Adrenal gland (tissue), 12 donors: Measurements from ENCODE around the gene ZNF420. TPM values are rescaled to one million over a fixed set of nuclear protein-coding genes. Genes with fewer than 3 reads are reported as not detected.

Experiments
- DNase-seq, 7 donors: peaks; one replicate each; pipeline ENCODE4 v3.0.0-alpha.2; 2019 to 2020
- H3K27ac ChIP-seq, 5 donors: fragments of 200-600 bp; sonication (generic) in 4 of 5; 1 replicate in 3 of 5; 2 replicates in 2 of 5; pipeline versions ENCODE4 v1.5.1 to v1.8.0; 2016 to 2020; ENCODE audit warnings: mild to moderate bottlenecking in 1 of 5
- H3K27me3 ChIP-seq: fragments of 200-600 bp; 2 replicates; pipeline ENCODE4 v1.8.0; 2021
- H3K36me3 ChIP-seq, 2 donors: fragments of 200-600 bp; replicated peaks in 1 of 2; 1 replicate in 1 of 2; 2 replicates in 1 of 2; pipeline versions ENCODE4 v1.5.1 to v1.8.0; 2018 to 2022
- H3K4me1 ChIP-seq, 2 donors: fragments of 200-600 bp; replicated peaks in 1 of 2; 1 replicate in 1 of 2; 2 replicates in 1 of 2; pipeline versions ENCODE4 v1.5.1 to v1.8.0; 2018 to 2021
- H3K4me3 ChIP-seq, 4 donors: fragments of 200-600 bp; sonication (generic) in 3 of 4; one replicate each; pipeline ENCODE4 v1.5.1; 2016 to 2018
- H3K9me3 ChIP-seq, 3 donors: fragments of 200-600 bp; sonication (generic) in 1 of 3; replicated peaks in 1 of 3; 1 replicate in 2 of 3; 2 replicates in 1 of 3; pipeline versions ENCODE4 v1.5.1 to v1.8.0; 2016 to 2021
- CTCF ChIP-seq, 6 experiments: fragments of 450-650 bp in 4 of 6; fragments of 200-600 bp in 2 of 6; sonication (generic) in 1 of 6; IDR thresholded peaks; 1 replicate in 5 of 6; 2 replicates in 1 of 6; pipeline versions ENCODE4 v1.5.1 to v1.8.0; 2016 to 2021; ENCODE audit warnings: antibody characterized with exemption in 6 of 6, mild to moderate bottlenecking in 2 of 6, moderate library complexity in 1 of 6
- POLR2A ChIP-seq, 2 donors: fragments of 450-650 bp; IDR thresholded peaks; one replicate each; pipeline ENCODE4 v1.6.1; 2017; ENCODE audit warnings: antibody characterized with exemption in 2 of 2, mild to moderate bottlenecking in 2 of 2, moderate library complexity in 1 of 2
- WGBS, 4 donors: extraction: QIAGEN DNeasy Blood & Tissue Kit in 2 of 4; methylation state at CpG; one replicate each; pipeline versions ENCODE4 v1.1.5 to v1.1.7; 2013 to 2017; 5-methylcytosine and 5-hydroxymethylcytosine counted together
- intact Hi-C, 2 donors: fragments of 100-400 bp; cut with DNase I; formaldehyde crosslinking; loops; one replicate each; pipeline versions ENCODE4 v1.14.1 to v1.15.0; 2022 to 2023
- polyA plus RNA-seq, 3 donors: library from polyadenylated mRNA; stranded (reverse); fragments of 200-250 nt in 2 of 3; fragments of 350-450 nt in 1 of 3; fragmentation: Illumina TruSeq in 1 of 3; extraction: RNeasy Lipid Tissue Mini Kit (QIAGEN cat#74804) in 1 of 3; gene quantifications; one replicate each; pipeline ENCODE4 v1.2.3, GENCODE V29; 2013 to 2014
- total RNA-seq, 9 donors: library from RNA; depleted of rRNA in 4 of 9; stranded (reverse); fragments of >200 nt in 4 of 9; fragments of 120-200 nt in 1 of 9; fragmentation: NEBNext Ultra II Directional in 1 of 9; extraction: Animal tissue kit (Norgen Biotek cat#: 25700) in 1 of 9; gene quantifications; one replicate each; pipeline versions ENCODE4 v1.1.0 to v1.2.4, GENCODE V29; 2013 to 2023
- donor health status: healthy with polysubstance abuse.
- donor health status: Bipolar disorder and iron deficiency.
- donor health status: DM: yes; HTN: yes; CAD: no.
- donor health status: DM: no; HTN: no; CAD: no.
- donor health status: DM: no; HTN: no; CAD: no.
- donor health status: DM: yes; HTN: yes; CAD: no.

ZNF420 gene
- total and polyA plus RNA-seq, 12 donors = 3.0 to 20.6 (median 11.4) TPM

DNA sequence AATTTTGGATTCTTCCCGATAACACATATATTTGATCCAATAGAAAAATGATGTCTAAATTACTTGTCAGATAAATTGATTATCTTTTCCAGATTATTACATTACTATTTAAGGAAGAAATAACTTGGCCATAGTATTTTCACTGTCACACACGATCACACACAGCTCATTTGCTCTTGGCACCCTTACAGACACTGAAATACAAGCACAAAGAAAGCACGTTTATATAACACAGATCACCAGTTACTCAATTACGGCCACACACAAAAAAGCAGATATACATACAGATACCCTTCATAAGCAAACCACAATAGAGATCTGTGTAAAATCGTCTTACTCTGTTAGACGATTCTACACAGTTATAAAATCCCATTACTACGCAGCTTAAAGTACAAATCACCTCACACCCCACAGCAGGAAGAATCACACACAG, 716 bp upstream of the ZNF420 start:
- H3K4me1 ChIP-seq = peaks cover 7 to 15% of the 10 kb centered on the region in 2 donors
- peak overlapping the region; percentile 30 to 88 (median 80) for H3K27ac ChIP-seq

GRCh38 chr19:37078717-37079032, 442 bp downstream of the ZNF420 start:
- no peak for DNase-seq
- Histone ChIP-seq H3K9me3 (peaks cover 0 to 7% (median 0%) of the 10 kb centered on the region in 3 donors), H3K4me3 (peak overlapping the region; percentile 47 to 95 (median 80)), H3K27ac (peak overlapping the region in 4 of 5 donors; percentile 63 to 88 (median 84)), H3K4me1 (peaks cover 7 to 15% of the 10 kb centered on the region in 2 donors), H3K27me3 (no peaks in the 10 kb centered on the region), H3K36me3 (no peaks in the 10 kb centered on the region)
- intact Hi-C loops = no loop called here
- TF ChIP-seq POLR2A (IDR thresholded peaks at IDR 0.05) (no peak), CTCF (IDR thresholded peaks at IDR 0.05) (no peak)
- 0 to 5% (median 1%) methylated on average over 7 of the region's 7 CpGs for WGBS, 4 donors

More for the DNA sequence above, 716 bp upstream of the ZNF420 start:
- no peak for DNase-seq
- no peaks in the 10 kb centered on the region for H3K27me3 ChIP-seq
- peaks cover 0 to 4% (median 0%) of the 10 kb centered on the region in 3 donors for H3K9me3 ChIP-seq
- intact Hi-C loops = no loop called here
- H3K4me3 ChIP-seq = peak overlapping the region; percentile 47 to 82 (median 68)
- no peaks in the 10 kb centered on the region for H3K36me3 ChIP-seq
- WGBS, 4 donors = 10 to 12% (median 12%) methylated on average over 7 of the region's 7 CpGs
- TF ChIP-seq CTCF (IDR thresholded peaks at IDR 0.05) (no peak), POLR2A (IDR thresholded peaks at IDR 0.05) (no peak)

- TF ChIP-seq CTCF (IDR thresholded peaks at IDR 0.05) (no peak), POLR2A (IDR thresholded peaks at IDR 0.05) (no peak)
- Histone ChIP-seq H3K9me3 (peaks cover 0 to 7% (median 4%) of the 10 kb centered on the region in 3 donors), H3K4me1 (peaks cover 7 to 15% of the 10 kb centered on the region in 2 donors), H3K4me3 (peak overlapping the region in 1 of 4 donors; percentile 82), H3K36me3 (no peaks in the 10 kb centered on the region), H3K27ac (no peak overlapping the region), H3K27me3 (no peaks in the 10 kb centered on the region)
- intact Hi-C loops = no loop called here
- 70 to 84% (median 77%) methylated on average over 4 of the region's 4 CpGs for WGBS, 4 donors
- DNase-seq = no peak
These were observed 1.0 kb downstream of the ZNF420 start for GRCh38 chr19:37079238-37079637.

DNA sequence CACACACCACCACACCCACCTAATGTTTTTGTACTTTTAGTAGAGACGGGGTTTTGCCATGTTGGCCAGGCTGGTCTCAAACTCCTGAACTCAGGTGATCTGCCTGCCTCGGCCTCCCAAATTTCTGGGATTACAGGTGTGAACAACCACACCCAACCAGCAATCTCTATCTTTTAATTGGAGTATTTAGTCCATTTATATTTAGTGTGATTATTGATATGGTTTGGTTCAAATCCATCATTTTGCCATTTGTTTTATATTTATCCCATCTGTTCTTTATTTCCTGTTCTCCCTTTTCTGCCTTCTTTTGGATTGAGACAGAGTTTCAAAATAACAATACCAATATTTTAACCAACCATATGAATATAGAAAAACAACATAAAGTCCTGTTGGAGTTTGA, 4.1 kb downstream of the ZNF420 start:
- 93 to 98% (median 95%) methylated on average over 2 of the region's 2 CpGs for WGBS, 4 donors
- intact Hi-C loops = no loop called here
- Histone ChIP-seq H3K4me3 (no peak overlapping the region), H3K9me3 (peaks cover 0 to 7% (median 5%) of the 10 kb centered on the region in 3 donors), H3K4me1 (peaks cover 7 to 14% of the 10 kb centered on the region in 2 donors), H3K27ac (no peak overlapping the region), H3K36me3 (no peaks in the 10 kb centered on the region), H3K27me3 (no peaks in the 10 kb centered on the region)
- TF ChIP-seq POLR2A (IDR thresholded peaks at IDR 0.05) (no peak), CTCF (IDR thresholded peaks at IDR 0.05) (no peak)
- DNase-seq = no peak
